GM19372 (cell line): Measurements from ENCODE around the gene ZBTB25.

Experiments
- ATAC-seq: cut with Tn5 transposase; IDR thresholded peaks from one replicate; pipeline ENCODE4 v1.9.1; 2021; ENCODE audit warnings: mild to moderate bottlenecking, low read depth, moderate library complexity; ENCODE audit not compliant: unreplicated experiment

The ZBTB25 gene

DNA sequence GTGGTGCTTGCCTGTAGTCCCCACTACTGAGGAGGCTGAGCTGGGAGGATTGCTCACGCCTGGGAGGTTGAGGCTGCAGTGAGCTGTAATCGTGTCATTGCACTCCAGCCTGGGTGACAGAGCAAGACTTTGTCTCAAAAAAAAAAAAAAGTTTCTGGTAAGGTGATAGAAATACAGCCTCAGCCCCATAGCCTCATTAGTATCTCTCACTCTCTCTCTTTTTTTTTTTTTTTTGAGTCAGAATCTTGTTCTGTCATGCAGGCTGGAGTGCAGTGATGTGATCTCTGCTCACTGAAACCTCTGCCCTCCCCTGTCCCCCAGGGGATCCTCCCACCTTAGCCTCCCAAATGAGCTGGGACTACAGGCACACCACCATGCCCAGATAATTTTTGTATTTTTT lies 96.3 kb downstream of the ZBTB25 start:
- ATAC-seq: no peak

DNA sequence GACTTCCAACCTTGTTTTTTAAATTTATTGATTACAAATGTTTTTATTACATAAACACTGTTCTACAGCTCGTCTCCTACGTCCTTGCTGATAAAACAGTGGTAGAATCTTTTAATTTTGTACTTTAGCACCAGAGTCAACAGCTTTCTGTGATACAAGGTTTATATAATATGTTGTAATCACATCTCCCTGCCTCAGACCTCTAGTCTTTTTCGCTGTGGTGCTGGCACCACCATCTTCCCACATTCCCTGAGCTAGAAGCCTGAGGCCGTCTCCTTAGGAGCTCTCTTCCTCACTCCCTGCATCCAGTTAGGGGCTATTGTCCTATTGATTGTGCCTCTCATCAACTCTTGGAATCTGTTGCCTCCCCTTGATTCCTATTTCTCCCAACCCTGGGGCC lies 98.3 kb downstream of the ZBTB25 start:
- no peak for ATAC-seq

DNA sequence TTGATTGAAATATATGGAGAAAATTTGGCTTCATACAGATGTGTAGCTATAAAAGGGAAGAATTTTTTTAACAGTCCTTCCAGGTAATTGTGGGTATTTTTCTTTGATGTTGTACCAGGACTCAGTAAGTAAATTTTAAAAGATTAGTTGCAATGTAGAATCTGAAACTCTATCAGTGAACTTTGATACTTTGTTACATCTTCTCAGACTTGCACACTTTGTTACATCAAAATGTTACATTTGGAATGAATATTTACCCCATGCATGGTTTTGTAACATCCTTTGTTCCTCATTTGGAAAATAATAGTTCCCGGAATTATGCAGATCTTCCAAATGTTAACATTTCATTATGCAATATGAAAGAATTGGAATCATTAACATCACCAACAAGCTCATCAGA lies 101.7 kb downstream of the ZBTB25 start:
- ATAC-seq: no peak

DNA sequence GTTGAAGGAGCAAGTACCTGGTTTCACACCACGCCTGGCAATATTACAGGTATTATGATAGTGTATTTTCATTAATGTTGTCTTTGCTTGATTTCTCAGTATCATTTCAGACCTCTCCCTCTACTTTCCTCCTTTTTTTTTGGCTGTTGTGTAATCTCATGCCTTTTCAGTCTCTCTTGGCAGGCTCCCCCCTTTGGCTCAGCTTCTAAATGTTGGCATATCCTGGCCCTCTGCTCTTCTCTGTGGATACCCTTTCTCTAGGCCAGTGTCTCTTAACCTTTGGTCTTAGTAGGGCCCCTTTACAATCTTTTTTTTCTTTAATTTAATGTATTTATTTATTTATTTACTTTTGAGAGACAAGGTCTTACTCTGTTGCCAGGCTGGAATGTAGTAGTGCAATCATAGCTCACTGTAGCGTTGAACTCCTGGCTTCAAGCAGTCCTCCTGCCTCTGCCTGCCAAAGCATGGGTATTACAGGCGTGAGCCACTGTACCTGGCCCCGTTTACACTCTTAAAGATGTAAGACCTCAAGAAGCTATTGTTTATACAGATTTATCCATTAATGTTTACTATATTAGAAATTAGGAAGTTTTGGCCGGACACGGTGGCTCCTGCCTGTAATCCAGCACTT lies 102.7 kb downstream of the ZBTB25 start:
- no peak for ATAC-seq
